Measurements from ENCODE around the gene UBR4.

Gene UBR4

DNA sequence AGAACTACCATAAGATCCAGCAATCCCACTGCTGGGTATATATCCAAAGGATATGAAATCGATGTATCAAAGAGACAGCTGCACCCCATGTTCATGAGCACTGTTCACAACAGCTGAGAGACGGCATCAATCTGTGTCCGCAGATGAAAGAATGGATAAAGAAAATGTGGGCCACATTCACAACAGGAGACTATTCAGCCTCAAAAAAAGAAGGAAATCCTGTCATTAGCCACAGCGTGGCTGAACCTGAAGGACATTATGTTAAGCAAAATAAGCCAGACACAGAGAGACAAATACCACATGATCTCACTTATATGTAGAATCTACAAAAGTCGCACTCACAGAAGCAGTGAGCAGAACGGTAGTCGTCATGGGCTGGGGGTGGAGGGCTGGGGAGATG lies 154.4 kb downstream of the UBR4 start:
- no peak for DNase-seq (ENCODE audit: low read depth)

DNA sequence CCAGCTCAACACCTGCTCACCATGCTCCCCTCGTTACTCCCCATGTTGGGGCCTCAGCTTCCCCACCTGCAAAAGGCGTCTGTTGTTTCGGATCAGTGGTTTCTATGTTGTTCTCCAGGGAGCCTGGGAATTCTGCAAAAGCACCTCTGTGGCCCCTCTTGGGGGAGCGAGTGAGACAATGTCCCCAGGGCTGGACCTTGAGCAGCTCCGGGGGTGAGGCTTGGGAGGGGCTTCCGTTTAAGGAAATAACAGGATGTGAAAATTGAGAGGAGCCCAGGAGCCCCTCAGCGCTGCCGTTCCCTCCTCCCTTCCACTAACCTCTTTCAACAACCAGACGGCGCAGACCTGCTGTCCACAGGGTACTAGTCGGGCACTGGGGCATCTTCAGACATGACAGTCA lies 155.1 kb downstream of the UBR4 start:
- DNase-seq (ENCODE audit: low read depth) = no peak

DNA sequence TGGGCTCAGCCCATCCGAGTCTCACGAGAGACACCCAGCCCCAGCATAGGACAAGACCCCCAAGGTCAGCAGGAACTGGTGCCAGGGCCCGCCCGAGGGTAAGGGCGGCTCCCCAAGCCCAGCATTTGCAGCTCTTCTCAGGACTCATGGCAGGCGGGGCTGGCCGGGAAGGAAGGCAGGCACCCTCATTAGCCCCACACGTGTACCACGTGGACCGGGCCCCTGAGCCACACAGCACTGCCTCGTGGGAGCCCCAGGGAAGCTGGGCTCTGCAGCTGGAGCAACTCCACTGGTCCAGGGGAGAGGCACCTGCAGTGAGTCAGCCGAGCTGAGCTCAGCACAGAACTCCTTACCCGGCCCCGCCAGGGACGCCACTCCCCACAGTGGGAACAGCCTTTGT lies 155.8 kb downstream of the UBR4 start:
- no peak for DNase-seq (ENCODE audit: low read depth)

DNA sequence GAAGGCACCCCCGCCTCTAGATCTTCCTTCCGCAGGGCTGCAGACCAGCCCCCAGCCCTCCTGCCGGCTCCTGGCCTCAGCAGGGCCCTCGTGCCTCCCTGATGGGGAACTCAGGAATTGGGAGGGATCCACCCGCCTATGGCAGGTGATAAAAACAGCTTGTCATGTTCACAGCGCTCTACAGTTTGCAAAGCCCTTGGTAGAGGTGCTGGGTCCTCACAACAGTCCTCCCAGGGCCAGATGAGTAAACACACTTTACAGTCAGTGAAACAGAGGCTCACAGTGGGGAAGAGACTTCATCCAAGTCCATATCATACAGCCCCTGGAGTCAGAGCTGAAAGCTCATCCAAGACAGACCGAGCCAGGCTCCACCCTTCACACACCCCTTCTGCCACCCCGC lies 156.6 kb downstream of the UBR4 start:
- no peak for DNase-seq (ENCODE audit: low read depth)

DNA sequence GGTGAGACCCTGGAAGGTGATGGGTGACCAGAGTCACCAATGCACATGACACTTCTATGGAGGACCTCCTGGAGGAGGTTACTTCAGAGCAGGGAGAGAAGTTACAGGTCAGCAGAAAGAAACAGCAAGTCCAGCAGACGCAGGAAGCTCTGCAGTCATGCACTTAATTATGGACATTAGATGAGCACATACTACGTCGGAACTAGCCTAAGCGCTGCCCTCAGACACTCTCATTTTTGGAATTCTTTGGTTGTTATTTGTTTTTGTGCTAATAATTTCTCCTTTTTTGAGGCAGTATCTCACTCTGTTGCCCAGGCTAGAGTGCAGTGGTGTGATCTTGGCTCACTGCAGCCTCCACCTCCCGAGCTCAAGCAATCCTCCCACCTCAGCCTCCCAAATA lies 160.3 kb downstream of the UBR4 start:
- DNase-seq (ENCODE audit: low read depth) = no peak

DNA sequence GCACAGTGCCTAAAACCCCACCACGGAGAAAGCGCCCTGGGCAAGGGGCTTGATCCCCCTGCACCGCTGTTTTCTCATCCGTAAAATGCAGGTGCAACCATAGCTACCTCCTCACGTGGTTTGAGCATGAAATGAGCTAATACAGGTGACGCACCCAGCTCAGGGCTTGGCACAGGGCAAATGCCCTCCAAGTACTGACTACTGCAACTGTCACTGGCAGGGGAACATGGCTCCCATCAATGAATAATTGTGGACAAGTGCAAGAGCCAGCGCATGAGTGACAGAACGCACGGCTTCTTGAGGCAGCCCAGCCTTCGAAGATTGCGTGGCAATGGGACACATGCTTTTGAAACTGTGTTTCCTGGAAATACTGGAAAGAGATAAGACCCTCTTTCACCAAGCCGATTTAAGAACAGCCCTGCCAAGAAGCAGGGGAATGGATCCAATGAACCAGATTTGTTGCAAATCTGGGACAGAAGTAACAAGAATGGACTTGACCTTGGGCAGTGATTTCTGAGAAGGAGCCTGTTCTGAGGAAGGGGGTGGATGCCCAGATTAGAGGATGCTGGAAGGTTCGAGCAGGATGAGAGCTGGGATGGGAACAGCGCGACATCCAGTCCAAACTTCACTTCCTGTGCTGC lies 160.8 kb downstream of the UBR4 start:
- no peak for DNase-seq (ENCODE audit: low read depth)

DNA sequence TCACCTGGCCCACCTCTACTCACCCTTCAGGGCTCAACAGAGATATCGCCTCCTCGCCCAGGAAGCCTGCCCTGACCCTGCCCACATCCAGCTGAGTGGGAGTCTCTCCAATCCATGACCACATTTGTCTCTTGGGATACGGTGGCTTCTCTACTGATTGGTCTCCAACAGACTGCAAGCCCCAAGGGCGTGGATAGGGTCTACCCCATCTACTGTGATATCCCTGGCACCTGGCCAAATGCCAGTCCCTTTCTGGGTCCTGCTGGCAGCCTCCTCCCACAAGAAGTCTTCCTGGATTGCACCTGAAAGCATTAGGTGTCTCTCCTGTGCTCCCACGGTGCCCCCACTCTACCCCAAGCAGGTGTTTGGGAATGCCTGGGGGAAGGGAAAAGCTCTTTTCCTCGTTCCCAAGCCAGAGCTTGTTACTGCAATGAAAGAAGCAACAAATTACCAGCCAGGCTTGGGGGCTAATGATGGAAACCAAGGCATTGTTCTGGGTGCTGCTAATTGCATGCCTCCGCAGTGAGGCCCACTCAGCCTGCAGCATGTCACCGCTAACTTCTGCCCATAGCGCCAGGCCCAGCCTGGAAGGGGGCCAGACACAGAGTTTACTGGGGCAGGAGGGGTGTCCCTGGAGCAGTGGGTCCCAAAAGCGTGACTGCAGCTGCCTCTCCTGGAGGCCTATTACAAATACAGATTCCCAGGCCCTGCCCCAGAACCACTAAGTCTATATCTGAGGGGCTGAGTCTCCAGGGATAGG lies 162.9 kb downstream of the UBR4 start:
- no peak for DNase-seq (ENCODE audit: low read depth)

DNA sequence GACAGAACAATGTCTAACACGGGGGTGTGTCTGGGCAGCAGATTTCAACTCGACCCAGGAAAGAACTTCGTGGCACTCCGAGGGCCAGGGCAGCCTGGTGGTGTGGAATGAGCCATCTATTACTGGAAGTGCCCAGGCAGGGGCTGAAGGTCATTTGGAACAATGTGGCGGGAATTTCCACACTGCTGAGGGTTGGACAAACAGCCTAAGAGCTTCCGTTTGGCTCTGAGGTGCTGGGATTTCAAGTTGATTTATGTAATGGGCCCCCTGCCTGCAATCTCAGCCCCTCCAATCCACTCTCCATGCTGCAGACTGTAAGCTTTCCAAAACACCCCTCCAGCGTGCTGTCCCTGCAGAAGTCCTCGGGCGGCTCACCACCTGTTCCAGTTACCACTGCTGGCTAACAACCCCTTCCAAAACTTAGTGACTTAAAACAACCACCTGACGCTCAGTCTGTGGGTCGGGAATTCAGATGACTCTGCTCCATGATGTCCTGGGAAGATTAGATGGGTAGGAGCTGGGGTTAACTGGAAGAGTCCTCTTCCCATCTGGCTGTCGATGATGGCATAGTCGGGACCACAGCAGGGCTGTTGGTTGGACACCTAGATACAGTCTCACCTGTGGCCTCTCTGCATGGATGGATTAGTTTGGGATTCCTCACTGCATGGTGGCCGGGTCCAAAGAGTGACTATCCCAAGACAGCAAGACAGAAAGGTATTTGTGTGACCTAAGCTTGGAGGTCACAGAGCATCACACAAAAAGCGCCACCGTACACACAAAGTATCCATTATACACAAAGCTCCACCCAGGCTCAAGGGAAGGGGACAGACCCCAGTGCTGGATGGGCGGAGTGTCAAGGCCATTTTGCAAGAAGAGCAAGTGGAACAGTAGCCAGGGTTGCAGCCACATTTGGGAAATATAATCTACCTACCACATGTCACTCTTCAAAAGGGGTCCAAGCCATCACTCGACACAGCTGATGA lies 163.9 kb downstream of the UBR4 start:
- no peak for DNase-seq (ENCODE audit: low read depth)

DNA sequence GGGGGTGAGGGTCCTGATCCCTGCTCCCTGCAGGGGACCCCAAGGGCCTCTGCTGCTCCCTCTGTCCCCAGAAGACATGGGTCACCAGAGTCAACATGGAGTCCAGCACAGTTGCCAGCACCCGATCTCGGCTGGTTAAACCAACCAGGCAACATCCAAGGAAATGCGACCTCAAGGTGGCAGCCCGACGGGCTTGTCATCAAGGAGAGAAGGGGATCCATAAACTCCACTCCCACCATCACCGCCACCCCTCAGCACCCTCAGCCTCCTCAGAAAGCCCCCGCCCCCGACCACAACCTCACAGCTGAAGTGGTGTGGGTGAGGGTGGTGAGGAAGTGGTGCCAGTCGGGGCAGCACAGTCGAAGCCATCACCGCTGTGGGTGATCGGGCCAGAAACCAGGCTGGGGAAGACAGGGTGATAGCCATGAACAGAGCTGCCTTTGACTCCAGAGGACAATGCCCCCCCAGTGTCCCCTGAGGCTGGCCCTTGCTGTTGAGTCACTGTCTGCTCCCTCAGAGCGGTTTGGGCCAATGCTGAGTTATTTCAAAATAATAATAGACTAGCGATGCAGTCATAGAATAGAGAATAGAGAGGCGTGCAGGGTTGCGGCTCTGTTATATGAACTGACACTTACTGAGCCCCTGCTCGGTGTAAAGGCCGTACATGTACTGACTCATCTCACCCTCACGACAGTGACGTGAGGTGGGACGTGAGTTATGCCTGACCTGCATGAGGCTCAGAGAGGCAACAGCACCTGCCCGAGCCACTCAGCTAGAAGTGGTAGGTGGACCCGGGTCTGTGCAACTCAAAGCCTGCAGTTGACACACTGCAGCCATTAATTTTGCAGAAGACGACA lies 164.9 kb downstream of the UBR4 start:
- no peak for DNase-seq (ENCODE audit: low read depth)

DNA sequence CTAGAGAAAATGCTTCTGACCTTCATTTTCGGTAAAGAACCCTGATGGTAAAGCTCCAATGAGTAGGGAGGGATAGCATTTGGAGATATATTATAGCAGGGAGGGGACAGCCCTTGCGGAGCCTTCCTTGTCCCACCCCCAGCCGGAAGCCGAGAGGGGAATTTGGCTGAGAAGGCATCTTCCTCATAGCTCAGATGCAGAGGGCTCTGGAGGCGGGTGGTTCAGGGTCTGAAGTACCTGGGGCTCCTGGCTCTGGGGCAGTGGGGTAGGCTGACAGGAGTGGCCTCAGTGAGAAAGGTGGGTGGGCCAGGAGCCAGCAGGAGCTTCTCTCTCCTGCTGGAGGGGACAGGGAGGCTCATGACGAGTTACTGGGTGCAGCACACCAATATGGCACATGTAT lies 165.6 kb downstream of the UBR4 start:
- no peak for DNase-seq (ENCODE audit: low read depth)

DNA sequence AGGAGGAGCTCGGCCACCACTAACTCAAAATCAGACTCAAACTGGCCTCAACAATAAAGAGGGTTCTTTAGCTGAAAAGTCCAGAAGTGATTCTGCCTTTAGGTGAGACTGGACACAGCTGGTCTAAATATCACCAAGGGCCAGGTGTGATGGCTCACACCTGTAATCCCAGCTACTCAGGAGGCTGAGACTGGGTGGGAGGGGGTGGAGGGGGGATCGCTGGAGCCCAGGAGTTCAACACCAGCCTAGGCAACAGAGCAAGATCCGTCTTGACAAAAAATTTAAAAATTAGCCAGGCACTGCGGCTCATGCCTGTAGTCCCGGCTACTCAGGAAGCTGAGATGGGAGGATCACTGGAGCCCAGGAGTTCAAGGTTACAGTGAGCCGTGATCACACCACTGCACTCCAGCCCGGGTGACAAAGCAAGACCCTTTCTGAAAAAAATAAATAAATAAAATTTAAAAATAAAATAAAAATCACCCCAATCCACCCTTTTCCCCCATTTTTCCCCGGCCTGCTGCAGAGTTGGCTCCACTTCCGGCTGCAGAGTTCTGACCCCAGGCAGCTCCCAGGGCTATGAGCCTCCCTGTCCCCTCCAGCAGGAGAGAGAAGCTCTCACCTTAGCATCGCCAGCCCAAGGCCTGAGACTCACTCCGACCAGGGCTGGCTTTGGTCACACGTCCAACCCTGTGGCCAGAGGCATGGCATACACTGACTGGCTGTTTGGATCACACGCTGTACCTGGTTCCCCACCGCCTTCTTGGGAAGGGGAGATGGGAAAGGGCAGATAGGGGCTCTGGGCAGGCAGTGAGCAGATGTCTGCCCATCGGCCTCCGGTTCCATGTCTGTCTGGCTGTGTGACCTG lies 166.3 kb downstream of the UBR4 start:
- no peak for DNase-seq (ENCODE audit: low read depth)

DNA sequence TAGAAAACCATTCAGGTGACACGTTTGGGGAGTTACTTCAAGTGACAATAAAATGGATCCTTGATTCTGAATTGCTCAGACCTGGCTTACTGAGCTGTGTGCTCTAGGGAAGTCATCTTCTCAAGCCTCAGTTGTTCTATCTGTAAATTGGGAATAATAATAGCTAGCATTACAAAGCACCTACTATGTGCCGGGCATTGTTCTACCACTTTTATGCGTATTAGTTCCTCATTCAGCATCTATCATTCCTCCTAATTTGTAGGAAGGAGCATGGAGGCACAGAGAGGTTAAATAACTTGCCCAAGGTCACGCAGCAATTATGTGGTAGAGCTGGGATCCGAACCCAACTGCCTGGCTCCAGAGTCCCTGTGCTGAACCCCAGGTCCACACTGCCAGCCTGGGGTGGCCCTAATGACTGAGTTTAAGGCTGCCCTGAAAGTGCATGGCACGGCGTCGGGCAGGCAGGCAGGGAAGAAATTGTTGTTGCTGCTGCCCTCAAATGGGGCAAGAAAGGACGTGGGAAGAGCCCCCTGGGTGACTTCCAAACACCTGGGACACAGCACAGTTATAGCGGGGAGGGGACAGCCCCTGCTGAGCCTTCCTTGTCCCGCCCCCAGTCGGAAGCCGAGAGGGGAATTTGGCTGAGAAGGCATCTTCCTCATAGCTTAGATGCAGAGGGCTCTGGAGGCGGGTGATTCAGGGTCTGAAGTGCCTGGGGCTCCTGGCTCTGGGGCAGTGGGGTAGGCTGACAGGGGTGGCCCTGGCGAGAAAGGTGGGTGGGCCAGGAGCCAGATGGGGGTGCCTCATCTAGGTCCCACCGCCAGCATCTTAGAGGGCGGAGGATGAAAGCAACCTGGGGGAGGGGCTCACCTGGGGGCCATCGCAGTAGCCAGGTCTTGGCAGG lies 167.1 kb downstream of the UBR4 start:
- DNase-seq (ENCODE audit: low read depth) = no peak

DNA sequence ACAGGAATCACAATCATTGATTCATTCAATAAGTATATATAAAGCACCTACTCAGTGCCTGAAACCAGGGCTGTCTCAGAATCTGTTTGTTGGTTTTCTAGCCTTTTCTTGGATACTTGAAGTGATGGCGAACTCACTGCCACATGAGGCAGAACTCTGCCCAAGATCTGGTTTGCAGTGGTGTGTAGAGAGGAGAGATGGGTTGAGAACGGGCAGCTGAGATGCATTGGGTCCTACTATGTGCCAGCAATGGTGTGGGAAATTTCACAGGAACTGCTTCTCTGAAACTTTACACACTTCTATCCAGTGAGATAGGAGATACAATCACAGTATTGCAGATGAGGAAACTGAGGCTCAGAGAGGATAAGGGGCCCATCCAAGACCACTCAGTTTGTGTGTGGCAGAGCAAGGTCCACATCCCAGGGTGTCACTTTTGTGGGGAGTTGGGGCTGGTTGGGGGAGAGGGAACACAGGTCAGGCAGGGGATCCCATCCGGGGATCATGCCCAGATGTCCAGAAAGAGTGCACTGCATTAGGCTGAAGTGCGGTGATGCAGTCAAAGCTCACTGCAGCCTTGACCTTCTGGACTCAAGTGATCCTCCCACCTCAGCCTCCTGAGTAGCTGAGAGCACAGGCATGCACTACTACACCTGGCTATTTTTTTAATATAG lies 169.9 kb downstream of the UBR4 start:
- no peak for DNase-seq (ENCODE audit: low read depth)

DNA sequence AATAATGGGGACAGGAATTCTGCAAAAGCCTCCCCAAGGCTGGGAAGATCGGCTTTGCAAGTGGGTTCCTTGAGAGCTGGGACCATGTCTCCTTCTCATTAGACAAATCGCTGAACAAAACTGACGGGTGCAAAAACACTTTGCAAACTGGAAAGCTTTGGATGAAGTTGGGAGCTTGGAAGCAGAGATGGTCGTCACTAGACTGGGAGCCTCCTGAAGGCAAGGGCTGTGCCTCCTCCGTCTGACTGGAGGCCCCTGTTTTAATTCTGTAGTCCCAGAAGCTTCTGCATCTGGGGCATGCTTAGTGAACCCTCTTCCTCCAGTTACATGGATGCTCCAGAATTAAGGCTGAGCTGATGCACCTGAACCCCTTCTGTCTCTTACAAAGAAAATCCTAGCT lies 171.3 kb downstream of the UBR4 start:
- DNase-seq (ENCODE audit: low read depth) = no peak

DNA sequence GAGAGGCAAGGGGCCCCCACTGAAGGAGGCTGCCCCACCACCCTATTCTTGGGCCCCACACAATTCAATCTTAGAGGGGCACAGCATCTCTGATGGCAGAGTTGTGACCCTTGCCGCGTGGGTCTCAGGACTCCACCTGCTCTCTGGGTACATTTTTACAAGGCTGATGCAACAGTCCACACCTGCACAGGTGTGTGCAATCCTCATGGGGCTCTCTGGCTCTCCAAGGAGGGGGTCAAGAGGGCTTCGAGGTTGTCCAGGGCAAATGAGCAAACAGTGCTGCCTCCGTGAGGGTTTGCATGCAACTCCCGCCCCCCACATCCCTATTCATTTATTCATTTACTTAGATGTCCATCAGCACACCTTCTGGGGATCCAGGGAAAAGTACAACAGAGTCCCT lies 172.0 kb downstream of the UBR4 start:
- no peak for DNase-seq (ENCODE audit: low read depth)

DNA sequence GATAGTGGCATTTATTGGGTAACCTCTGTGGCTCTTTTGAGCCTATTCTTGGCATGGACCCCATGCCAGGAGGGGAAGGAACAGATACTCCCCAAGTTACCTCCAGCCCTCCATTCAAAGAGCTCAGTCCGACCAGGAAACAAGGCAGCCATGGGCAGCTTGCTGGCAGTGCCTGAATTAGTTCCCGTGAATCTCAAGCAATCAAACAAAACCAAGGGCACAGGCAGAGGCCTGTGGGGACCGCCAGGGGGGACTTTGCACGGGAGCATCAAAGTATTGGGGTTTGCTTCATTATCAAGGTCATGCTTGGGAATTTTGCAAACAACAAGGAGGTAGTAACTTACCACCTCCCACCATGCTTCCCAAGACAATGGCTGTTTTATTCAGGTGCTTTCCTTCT lies 172.4 kb downstream of the UBR4 start:
- DNase-seq (ENCODE audit: low read depth) = no peak

DNA sequence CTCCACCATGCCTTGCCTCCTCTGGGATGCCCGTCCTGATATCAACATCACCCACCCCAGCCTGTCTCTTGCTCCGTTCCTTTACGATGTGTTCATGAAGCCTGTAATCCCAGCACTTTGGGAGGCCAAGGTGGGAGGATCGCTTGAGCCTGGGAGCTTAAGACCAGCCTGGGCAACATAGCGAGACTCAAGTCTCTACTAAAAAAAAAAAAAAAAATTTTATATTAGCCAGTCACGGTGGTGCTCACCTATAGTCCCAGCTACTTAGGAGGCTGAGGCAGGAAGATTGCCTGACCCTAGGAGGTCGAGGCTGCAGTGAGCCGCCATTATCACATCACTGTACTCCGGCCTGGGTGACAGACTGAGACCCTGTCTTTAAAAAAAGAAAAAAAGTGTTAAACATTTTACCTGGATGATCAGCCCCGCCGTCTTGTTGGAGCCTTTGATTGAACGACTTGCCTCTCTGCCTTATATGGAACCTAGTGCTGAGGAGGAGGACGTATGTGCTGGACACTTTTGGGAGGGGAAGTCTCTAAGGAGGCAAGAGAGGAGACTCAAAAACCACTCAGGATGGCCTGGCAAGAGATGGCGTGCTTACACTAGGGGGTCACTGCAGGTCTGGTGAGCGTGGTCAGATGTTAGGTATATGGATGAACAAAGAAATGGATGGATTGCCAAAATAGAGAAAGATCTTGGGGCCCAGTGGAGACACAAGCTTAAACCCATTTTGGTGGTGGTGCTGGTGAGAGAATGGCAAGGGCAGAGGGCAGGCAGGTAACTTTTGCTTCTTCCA lies 173.1 kb downstream of the UBR4 start:
- no peak for DNase-seq (ENCODE audit: low read depth)

DNA sequence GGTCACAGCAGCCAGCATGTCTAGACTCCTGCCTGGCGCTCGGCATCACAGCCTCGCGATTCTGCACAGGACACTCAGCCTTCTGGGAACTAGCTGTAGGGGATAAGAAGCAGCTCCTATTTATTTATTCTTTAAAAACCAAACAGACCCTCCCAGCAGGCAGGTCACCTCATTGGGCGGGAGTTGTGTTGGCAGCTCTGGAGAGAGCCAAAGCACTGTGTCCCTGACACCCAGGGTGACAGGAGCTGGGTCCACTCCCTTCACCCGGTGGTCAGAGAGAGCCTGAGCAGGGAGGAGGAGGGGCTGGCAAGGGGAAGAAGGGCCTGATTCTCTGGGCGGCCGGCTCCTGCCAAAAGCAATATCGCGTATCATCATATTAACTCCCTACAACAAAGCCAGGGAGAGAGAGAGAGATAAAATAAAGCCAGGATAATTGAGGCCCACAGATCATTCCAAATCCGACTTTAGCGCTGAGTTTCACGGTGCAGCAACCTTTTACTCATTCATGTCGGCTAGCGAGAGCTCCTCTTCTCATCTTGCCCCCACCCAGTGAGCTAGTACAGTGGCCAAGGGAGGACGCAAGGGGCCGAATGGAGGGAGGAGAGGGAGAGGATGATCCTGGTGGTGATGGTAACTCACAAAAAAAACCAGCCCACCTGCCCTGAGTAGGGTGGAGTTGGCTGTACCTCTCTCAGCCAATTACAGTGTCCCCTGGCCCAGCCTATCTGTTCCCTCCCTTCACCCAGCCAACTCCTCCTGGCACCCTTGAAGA lies 173.8 kb downstream of the UBR4 start:
- no peak for DNase-seq (ENCODE audit: low read depth)

Measured in fibroblast of the conjunctiva (primary cell).